Measurements from ENCODE around the gene TMEM126A. TPM values are rescaled to one million over a fixed set of nuclear protein-coding genes. Genes with fewer than 3 reads are reported as not detected.

Gene TMEM126A
- total and polyA plus RNA-seq, 2 experiments from 2014 or later = 24.7 to 71.1 TPM

- H3K9me2 ChIP-seq (ENCODE audit: insufficient read depth) = no peaks in the 10 kb centered on the region
- no peak for DNase-seq (ENCODE audit: low spot score)
- no peak overlapping the region for H3K4me3 Mint-ChIP-seq
- peaks cover 20% of the 10 kb centered on the region for H3K4me1 Mint-ChIP-seq
- no peaks in the 10 kb centered on the region for H3F3A ChIP-seq (replicated peaks; ENCODE audit: low read depth)
- peak; percentile 24; the same call in 2 of the 3 replicates for ATAC-seq
- H3K27ac Mint-ChIP-seq = no peak overlapping the region
- no peaks in the 10 kb centered on the region for H3K9me3 Mint-ChIP-seq
- H3K36me3 ChIP-seq (ENCODE audit: insufficient read depth) = no peaks in the 10 kb centered on the region
- H3K36me3 Mint-ChIP-seq (ENCODE audit: low read depth) = no peaks in the 10 kb centered on the region; the same call in 2 of the 3 replicates
- peak overlapping the region; percentile 74; the same call in 1 of the 2 replicates for H2AFZ ChIP-seq
- peaks cover 9% of the 10 kb centered on the region for H3K4me1 ChIP-seq (ENCODE audit: insufficient read depth)
- H3K4me3 ChIP-seq = no peak overlapping the region
- no peaks in the 10 kb centered on the region for H4K20me1 ChIP-seq (replicated peaks; ENCODE audit: insufficient read depth)
- TF ChIP-seq ZNF331 (CRISPR knock-in tag; IDR thresholded peaks at IDR 0.05; ENCODE audit: low read depth) (no peak), POLR2AphosphoS5 (IDR thresholded peaks at IDR 0.05; ENCODE audit: low read depth) (no peak), EZH2phosphoT487 (IDR thresholded peaks at IDR 0.05; ENCODE audit: unreplicated experiment) (no peak), ETS1 (IDR thresholded peaks at IDR 0.05) (no peak), JUNB (IDR thresholded peaks at IDR 0.05; ENCODE audit: unreplicated experiment) (no peak), NANOG (IDR thresholded peaks at IDR 0.05; ENCODE audit: borderline replicate concordance) (no peak), ZNF114 (CRISPR knock-in tag; IDR thresholded peaks at IDR 0.05) (no peak), CTCF (conservative IDR thresholded peaks at IDR 0.05; ENCODE audit: low read depth in 2 of 2) (no peak), CREB1 (CRISPR knock-in tag; IDR thresholded peaks at IDR 0.05; ENCODE audit: low read depth) (no peak)
- TF ChIP-seq, protein P1, sequence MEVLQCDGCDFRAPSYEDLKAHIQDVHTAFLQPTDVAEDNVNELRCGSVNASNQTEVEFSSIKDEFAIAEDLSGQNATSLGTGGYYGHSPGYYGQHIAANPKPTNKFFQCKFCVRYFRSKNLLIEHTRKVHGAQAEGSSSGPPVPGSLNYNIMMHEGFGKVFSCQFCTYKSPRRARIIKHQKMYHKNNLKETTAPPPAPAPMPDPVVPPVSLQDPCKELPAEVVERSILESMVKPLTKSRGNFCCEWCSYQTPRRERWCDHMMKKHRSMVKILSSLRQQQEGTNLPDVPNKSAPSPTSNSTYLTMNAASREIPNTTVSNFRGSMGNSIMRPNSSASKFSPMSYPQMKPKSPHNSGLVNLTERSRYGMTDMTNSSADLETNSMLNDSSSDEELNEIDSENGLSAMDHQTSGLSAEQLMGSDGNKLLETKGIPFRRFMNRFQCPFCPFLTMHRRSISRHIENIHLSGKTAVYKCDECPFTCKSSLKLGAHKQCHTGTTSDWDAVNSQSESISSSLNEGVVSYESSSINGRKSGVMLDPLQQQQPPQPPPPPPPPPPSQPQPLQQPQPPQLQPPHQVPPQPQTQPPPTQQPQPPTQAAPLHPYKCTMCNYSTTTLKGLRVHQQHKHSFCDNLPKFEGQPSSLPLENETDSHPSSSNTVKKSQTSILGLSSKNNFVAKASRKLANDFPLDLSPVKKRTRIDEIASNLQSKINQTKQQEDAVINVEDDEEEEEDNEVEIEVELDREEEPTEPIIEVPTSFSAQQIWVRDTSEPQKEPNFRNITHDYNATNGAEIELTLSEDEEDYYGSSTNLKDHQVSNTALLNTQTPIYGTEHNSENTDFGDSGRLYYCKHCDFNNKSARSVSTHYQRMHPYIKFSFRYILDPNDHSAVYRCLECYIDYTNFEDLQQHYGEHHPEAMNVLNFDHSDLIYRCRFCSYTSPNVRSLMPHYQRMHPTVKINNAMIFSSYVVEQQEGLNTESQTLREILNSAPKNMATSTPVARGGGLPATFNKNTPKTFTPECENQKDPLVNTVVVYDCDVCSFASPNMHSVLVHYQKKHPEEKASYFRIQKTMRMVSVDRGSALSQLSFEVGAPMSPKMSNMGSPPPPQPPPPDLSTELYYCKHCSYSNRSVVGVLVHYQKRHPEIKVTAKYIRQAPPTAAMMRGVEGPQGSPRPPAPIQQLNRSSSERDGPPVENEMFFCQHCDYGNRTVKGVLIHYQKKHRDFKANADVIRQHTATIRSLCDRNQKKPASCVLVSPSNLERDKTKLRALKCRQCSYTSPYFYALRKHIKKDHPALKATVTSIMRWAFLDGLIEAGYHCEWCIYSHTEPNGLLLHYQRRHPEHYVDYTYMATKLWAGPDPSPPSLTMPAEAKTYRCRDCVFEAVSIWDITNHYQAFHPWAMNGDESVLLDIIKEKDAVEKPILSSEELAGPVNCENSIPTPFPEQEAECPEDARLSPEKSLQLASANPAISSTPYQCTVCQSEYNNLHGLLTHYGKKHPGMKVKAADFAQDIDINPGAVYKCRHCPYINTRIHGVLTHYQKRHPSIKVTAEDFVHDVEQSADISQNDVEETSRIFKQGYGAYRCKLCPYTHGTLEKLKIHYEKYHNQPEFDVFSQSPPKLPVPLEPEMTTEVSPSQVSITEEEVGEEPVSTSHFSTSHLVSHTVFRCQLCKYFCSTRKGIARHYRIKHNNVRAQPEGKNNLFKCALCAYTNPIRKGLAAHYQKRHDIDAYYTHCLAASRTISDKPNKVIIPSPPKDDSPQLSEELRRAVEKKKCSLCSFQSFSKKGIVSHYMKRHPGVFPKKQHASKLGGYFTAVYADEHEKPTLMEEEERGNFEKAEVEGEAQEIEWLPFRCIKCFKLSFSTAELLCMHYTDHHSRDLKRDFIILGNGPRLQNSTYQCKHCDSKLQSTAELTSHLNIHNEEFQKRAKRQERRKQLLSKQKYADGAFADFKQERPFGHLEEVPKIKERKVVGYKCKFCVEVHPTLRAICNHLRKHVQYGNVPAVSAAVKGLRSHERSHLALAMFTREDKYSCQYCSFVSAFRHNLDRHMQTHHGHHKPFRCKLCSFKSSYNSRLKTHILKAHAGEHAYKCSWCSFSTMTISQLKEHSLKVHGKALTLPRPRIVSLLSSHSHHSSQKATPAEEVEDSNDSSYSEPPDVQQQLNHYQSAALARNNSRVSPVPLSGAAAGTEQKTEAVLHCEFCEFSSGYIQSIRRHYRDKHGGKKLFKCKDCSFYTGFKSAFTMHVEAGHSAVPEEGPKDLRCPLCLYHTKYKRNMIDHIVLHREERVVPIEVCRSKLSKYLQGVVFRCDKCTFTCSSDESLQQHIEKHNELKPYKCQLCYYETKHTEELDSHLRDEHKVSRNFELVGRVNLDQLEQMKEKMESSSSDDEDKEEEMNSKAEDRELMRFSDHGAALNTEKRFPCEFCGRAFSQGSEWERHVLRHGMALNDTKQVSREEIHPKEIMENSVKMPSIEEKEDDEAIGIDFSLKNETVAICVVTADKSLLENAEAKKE (CRISPR knock-in tag; IDR thresholded peaks at IDR 0.05) = no peak
- peaks cover 2% of the 10 kb centered on the region for H3K27me3 Mint-ChIP-seq (ENCODE audit: insufficient read depth, low read depth, poor library complexity)
- no peaks in the 10 kb centered on the region for H3K79me2 ChIP-seq (replicated peaks; ENCODE audit: insufficient read depth)
- no peak overlapping the region for H3K27ac ChIP-seq (ENCODE audit: low read depth)
- no peak overlapping the region for H3K4me2 ChIP-seq
- H3K27me3 ChIP-seq (ENCODE audit: insufficient read depth) = no peaks in the 10 kb centered on the region
Measured at GRCh38 chr11:85682330-85683305, 34.9 kb downstream of the TMEM126A start.

Data from GM23338 (cell line).